ENCODE measurements around the gene PLA2G4D.
"Not testable (repeated sequence)": the region's sequence is repeated elsewhere in the genome, so short reads cannot be mapped to it uniquely, and the experiment has no call there.

Gene PLA2G4D

DNA sequence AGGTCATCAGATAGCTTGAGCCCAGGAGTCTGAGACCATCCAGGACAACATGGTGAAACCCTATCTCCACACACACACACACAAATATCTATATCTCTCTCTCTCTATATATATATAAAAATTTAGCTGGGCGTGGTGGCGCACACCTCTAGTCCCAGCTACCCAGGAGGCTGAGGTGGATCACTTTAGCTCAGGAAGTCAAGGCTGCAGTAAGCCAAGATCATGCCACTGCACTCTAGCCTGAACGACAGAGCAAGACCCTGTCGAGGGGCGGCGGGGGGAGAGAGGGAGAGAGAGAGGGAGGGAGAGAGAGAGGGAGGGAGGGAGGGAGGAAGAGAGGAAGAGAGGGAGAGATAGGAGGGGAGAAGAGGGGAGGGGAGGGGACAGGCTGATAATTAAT is 34.1 kb upstream of the PLA2G4D start:
- no peak for DNase-seq (ENCODE audit: low spot score)

DNA sequence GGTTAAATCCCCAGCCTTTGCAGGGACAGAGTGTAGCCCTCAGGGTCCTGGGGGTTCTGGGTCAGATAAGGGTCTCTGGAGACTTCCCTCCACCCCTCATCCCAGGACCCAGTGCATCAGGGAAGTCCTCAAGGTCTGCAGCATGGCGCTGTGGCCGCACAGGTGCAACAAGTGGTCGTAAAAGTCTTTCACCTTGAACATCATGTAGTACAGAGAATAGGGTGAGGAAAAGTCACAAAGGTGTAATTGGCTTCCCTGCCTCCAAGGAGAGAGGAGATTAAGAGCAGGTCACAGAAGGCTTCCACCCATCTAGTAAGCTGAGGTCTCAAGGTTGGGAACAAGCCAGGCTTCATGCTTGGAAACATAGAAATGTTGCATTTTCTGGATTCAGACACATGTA is 29.2 kb upstream of the PLA2G4D start:
- DNase-seq (ENCODE audit: low spot score), result no peak

DNA sequence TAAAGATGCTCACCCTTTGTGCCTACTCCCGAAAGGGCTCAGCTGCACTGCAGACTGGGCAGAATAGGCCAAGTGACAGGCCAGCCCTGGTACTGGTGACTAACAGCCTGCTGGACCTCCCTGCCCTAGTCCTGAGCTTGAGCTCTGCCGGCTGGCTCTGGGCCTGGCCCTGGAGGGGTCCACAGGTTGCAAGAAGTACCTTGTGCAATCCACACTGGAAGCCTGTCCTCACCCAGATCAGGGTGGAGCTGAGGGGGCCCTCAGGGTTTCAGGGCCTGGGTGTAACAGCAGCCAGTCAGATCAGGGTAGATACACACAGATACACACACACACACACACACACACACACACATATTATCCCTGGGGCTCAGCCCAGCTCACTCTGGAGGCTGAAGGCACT is 27.3 kb upstream of the PLA2G4D start:
- DNase-seq (ENCODE audit: low spot score), result no peak

DNA sequence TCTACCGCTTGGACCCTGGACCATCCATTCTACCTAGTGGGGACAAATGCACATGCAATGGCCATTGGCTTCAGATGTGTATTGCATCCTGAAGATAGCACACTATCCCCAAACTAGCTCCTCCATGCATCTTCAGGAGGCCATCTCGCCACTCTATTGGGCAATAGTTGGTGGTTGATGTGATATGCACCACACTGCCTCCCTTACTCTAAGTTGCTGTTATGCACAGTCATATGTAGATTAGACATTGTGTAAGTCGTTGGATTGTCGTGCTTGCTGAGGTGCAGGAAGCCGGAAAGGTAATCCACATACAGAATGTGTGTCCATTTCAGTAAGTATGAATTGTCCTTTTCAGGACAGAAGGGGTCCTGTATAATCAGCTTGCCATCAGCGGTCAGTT is 26.7 kb upstream of the PLA2G4D start:
- DNase-seq (ENCODE audit: low spot score), result no peak

DNA sequence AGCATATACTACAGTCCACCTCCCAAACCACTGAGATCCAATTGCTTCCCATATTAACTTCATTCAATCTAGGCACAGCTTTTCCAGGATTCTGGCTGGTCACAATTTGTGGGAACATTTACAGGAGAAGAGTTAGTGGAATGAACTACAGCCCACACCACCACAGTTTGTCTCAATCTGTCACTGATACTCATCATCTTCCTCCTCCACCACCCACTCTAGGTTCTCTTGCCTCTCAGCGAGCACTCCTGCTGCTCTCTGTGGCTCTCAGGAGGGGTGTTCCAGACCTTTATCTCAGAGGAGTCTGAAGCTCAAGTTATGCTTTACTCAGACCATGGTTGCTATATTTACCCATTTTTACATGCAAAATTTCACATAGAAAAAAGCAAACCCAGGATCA is 25.9 kb upstream of the PLA2G4D start:
- no peak for DNase-seq (ENCODE audit: low spot score)

DNA sequence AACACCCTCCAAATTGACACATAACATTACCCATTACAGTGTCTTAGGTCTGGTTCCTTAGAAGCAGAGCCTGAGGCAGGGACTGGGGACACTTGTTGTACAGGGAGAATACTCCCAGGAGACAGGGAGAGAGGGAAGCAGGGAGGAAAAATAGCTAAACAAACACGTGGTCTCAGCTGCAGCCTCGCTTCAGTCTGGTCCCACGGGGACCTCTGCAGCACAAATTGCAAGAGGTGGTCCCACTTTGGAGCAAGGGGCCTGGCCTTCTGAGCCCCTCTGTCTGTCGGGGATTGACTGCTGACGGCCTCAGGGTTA is 25.0 kb upstream of the PLA2G4D start:
- no peak for DNase-seq (ENCODE audit: low spot score)

DNA sequence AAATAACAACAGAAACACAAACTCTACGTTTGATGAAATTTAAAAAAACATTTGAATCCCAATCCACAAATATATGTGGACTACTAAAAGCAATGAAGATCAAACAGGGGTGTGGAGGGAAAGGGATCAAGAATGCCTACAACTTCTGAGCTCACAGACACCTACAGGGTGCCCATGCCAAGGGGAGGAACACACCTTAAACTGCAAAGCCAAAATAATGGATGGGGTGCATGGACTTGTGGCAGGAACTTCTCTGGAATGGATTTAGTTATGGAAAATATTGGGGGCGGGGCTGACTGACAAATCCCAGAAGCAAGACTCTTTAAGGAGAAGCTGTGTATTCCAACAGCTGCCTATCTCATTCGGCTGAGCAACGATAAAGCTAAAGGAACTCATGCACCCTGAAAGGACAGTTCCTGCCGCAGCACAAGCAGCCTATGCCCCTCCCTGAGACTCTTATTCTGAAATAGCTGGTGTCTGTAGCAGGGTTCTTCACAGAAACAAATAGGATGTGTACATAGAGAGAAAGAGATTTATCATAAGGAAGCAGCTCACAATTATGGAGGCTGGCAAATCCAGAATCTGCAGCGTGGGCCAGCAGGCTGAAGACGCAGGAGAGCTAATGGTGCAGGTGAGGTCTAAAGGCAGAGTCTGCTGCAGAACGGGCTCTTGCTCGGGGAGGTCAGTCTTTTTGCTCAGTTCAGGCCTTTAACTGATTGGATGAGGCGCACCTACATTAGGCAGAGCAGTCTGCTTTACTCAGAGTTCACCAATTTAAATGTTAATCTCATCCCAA is 24.5 kb upstream of the PLA2G4D start:
- no peak for DNase-seq (ENCODE audit: low spot score)

DNA sequence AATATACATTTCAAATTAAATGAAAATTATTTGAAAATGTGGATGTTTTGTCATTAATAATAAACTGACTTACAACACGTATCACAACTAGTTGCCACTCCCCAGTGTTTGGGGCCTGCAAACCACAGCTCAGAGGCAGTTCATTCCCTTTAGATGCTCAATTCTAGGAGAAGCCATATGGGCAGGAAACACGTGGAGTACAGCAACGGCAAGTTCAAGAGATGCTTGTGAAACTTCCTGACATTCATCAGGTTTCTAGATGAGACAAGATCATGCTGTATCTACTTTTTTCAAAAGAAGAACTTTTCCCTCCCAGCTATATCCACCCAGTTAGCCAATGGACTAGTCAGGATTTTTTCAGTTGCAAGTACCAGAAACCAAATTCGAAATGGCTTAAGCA is 17.6 kb upstream of the PLA2G4D start:
- no peak for DNase-seq (ENCODE audit: low spot score)

DNA sequence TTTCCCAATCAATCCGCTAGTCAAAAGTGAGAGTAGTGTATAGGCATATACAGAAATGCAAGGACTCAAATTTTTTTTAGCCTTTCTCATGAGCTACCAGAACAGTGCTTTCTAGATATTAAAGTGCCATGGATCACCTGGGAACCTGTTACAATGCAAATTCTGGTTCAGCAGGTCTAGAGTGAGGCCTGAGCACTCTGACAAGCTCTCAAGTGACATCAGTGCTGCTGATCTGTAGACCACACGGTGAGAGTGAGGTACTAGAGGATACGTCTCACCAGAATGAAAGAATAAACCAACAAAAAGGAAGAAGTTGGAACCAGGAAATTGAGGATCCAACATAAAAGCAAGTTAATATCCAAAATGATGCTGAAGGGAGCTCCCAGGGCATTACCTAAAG is 16.0 kb upstream of the PLA2G4D start:
- no peak for DNase-seq (ENCODE audit: low spot score)

DNA sequence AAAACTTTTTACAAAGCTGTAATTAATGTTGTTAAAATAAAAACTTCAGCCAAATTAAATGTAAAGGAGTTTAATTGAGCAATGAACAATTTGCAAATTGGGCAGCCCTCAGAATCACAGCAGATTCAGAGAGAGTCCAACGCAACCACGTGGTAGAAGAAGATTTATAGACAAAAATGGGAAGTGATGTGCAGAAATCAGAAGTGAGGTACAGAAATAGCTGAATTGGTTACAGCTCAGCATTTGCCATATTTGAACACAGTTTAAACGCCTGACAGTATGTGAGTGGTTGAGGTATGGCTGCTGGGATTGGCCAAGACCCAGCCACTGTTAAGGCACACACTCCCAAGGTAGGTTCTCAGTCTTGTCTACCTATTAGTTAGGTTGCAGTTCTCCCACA is 14.4 kb upstream of the PLA2G4D start:
- no peak for DNase-seq (ENCODE audit: low spot score)

DNA sequence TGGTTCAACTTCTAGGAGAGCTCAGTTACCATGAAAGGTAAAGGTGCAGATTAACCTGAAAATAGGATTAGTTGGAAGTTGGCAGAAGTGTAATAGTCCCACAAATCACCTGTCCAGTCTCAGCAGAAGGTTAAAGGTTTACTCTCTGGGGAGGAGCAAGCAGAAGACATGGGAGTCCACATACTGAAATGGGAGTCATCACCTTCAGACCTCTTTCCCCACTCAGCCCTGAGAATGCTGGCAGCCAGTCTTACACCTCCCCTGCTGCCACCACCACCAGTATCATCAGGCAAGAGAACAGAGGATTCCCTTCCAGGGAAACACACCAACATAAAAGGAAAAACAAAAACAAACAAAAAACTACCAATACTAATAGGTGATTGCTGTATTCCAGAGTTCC is 13.8 kb upstream of the PLA2G4D start:
- DNase-seq (ENCODE audit: low spot score), result no peak

DNA sequence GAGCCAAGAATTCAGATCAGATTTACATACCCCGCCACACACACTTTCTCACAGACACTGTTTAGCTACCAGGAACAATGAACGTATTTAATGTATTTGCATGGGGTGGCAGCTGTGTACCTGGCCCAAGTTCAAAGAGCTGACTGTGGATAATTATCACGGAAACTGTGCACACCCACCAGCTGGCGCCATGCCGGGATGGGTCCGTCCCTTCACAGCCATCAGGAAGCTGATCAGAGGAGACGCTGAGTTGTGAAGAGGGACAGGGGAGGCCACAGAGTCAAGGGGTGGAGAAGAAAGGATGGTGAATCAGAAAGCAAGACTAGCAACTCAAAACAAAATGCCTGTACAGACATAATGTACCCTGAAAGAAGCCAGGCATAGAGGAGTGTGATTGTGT is 13.1 kb upstream of the PLA2G4D start:
- no peak for DNase-seq (ENCODE audit: low spot score)

DNA sequence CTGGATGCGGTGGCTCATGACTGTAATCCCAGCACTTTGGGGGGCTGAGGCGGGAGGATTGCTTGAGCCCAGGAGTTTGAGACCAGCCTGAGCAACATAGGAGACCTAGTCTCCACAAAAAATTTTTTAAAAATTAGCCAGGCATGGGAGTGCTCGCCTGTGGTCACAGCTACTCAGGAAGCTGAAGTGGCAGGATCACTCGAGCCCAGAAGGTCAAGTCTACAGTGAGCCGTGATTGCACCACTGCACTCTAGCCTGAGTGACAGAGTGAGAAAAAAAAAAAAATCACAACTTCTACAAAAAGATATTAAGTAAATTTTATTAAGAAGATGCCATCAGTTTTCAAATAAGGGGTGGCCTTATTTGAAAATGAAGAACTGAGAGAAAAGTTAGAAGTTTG is 11.9 kb upstream of the PLA2G4D start:
- DNase-seq (ENCODE audit: low spot score), result no peak

DNA sequence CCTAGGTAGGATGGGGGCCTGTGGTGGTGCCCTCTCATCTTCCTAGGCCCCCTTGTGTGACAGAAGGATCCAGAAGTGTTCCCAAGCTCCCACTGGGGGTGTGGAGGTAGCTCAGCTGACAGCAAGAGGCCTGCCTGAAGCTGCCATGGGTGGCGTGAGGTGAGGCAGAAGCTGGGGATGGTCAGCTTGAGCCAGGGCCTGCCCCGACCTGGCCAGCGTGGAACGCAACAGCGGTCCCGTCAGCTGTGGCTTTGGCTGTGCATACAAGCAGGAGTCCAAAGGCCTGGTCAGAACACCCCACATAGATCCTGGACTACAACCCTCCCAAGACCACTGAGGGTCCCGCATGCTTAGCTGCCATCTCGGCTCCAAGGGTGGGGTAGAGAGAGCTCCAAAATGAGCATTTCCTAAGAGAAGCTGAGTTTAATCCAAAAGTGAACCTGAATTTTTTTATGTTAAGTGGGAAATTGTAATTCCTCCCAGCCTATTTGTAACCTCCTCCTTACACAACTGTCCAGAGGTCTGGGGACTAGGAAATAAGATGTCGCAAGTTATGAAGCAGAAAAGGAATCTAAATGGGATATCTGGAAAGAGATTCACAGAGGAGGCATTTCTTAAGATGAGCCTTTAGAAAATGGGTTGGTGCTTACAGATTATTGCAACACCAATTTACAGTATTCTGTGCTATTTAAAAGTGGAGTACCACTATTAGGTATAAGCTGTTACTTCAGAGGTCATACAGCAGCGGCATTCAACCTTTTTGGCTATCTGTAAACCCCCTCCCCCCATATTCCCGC is 9.9 kb upstream of the PLA2G4D start:
- no peak for DNase-seq (ENCODE audit: low spot score)

DNA sequence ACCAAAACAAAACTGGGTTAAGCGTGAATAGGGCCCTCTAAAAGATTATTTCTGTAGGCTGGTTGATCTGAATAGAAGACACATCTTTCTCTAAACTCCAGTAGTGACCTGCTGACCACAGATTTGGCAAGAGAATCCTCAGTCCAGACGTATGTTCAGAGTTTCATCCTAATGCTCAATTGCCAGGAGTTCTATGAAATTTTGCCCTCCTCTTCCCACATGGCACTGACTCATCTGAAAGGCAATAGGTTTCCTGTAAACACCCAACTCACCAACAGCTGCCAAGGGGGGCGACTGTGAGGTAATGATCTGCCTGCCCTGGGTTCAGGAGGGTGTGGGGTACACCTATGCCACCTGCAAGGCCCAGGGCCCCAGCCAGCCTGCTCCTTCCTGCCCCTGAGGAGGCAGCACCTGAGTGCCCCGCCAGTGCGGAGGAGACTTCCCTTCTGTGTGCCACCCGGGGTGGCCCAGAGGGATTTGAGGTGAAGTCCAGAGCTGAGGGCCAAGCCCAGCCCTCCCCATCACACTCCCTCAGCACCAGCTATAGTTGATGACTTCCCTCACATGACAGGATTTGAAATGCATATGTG is 8.4 kb upstream of the PLA2G4D start:
- DNase-seq (ENCODE audit: low spot score), result no peak

DNA sequence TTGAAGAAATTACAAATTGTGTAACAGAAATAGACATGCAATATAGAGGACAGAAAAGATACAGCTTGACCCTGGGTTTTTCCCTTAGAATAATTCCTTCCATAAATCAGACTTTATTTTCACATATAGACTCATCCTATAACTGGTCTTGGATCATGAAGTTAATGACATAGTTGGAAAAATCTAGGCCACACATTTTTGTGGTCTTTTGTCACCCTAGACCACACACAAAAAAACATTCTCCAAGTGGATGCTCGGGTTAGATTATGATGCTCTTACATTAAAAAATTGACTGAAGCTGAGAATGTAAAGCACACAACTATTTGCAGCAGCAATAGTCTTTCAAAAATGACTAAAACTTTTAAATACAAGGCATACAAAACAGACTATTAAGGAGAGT is 7.5 kb upstream of the PLA2G4D start:
- no peak for DNase-seq (ENCODE audit: low spot score)

DNA sequence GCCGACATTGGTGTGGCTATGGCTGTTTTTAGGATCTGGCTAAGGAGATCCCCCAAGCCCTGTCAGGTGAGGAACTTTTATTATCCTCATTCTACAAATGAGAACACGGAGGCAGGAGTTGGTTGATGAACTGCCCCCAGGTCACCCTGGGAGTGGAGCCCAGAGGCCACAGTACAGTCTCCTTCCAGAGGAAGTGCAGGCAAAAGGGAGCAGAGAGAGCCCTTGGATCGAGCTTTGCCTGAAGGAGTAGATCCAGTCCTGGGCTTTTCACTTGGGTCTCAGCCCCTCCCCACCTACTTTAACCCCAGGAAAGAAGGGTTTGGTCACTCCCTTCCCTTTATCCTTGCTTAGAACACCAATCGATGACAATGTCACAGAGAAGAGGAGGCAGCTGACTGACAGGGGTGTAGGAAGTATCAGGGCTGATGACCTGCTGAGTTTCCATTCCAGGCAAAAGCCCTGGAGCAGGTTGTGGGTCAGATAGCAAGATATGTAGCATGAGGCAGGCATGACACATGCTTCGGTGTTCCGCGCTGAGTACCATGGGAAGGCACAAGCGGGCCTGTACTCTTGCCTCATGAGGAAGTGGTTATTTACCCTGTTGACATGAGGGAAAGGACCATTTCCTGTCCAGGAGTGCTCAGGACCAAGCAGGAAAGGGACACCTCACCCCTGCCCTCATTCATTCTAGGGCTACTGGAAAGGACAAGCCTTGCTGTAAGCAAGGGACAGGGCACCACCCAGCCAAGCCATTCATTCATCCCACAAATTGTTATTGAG is 5.8 kb upstream of the PLA2G4D start:
- no peak for DNase-seq (ENCODE audit: low spot score)

DNA sequence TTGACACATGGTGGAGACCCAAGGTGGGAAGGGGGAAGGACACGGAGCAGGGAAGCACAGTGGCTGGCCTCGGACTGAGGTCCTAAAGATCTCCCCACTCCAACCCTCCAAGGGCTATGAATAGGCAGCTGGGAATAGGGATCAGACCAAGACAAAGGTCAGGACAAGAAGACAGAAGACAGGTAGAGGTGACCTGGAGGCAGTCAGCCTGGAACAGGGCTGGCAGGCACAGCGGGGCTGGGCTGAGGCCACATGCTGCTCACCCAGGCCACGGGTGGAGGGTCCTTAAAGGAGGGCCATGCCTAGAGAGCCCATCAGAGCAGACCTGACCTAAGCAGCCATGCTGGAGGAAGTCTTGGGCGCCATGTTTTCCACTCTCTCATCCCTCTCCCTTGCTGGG is 2.7 kb upstream of the PLA2G4D start:
- DNase-seq (ENCODE audit: low spot score), result no peak

DNA sequence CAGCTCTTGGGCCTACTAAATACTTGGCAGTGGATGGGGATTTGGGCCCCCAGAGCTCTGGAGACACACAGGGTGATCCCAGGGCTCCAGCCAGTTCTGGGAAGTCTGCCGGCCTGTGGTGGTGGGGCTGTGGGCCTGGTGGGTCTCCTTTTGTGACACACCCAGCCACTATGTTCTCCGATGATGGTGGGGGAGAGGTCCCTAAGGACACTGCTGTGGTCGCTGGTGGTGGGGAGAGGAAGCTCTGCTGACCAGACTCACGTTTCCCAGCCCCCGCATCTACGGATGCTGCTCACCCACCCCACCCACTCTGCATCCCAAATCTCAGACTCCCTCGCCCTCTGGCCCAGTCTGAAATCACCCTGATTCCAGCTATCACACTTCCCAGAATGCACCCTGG is 396 bp downstream of the PLA2G4D start:
- DNase-seq (ENCODE audit: low spot score), result no peak

DNA sequence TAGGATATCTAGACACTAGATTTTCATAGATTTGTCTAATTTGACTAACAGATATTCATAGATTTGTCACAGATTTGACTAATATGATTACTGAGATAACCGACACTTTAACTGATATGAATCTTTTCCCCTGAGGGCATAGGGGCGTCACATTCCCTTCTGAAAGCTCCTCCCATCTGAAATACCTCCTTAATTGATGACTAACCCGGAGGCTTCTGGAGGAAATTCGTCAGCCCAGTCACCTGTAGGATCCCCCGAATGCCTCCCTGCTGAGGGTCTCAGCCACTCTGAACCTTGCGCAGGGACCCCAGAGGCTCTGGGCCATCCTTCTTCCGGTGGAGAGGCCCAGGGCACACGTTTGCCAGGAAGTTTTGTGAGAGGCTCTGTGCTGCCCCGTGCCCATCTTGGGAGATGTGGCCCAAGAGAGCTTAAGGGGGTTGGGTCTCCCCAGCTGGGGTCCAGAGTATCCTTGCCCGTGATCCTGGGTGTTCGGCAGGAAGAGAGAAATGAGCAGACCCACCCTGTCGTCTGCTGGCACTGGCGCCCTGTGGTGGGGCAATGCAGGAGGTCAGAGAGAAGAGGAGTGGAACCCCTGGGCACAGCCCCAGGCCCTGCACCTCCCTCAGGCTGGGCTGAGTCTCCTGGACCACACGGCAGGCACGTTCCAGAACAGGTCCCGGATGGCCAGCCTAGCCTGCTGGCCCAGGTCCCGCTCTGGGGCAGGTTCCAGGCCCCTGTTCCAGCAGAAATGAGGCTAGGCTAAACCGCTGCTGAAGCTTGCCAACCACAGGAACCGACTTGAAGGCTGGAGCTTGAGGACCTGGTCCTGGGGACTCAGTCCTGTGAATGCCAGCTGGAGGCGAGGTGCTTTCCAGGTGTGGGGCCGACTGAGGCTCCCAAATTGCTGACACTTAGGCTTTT is 1.7 kb downstream of the PLA2G4D start:
- DNase-seq (ENCODE audit: low spot score), result peak; percentile 8

DNA sequence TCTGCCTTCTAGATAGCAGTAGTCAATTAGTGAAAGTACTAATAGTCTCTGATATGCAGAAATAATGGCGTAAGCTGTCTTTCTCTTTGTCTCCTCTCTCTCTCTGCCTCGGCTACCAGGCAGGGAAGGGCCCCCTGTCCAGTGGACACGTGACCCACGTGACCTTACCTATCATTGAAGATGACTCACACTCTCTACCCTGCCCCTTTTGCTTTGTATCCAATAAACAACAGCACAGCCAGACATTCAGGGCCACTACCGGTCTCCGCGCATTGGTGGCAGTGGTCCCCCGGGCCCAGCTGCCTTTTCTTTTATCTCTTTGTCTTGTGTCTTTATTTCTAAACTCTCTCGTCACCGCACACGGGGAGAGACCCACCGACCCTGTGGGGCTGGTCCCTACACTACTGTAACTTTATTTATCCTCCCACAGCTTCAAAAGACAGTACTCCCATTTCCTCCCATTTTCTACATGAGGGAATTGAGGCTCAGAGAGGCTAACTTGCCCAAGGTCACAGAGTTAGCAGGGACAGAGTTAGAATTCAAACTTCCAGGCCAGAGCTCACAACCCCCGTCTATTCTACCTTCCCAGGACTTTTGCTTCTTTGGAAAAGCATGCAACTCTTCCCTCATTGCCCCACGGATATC is 2.5 kb downstream of the PLA2G4D start:
- not testable (repeated sequence) for DNase-seq (ENCODE audit: low spot score)

Measured in cerebellar cortex (tissue), 1 donor.